CD4-positive, alpha-beta T cell treated with Interleukin-4 for 1 hour (primary cell): Measurements from ENCODE around the gene TRIM28.

Source experiments
- DNase-seq, 2 donors: peaks; one replicate each; pipeline ENCODE4 v3.0.0-alpha.2; 2020 to 2022

Gene TRIM28

GRCh38 chr19:58581227-58582141 is 37.6 kb downstream of the TRIM28 start:
- DNase-seq: peak; percentile 92

- no peak for DNase-seq
Measured at GRCh38 chr19:58582985-58583384, 39.1 kb downstream of the TRIM28 start.

GRCh38 chr19:58584498-58585441 is 40.9 kb downstream of the TRIM28 start:
- no peak for DNase-seq

GRCh38 chr19:58585442-58586132 is 41.7 kb downstream of the TRIM28 start:
- no peak for DNase-seq

- DNase-seq: no peak
Measured at GRCh38 chr19:58586133-58586765, 42.4 kb downstream of the TRIM28 start.
